Measurements from ENCODE around the gene XKR7. TPM values are rescaled to one million over a fixed set of nuclear protein-coding genes. Genes with fewer than 3 reads are reported as not detected.
A peak's percentile ranks its signal among the peaks of the same experiment; 100 is the strongest.
"Not testable (repeated sequence)": the region's sequence is repeated elsewhere in the genome, so short reads cannot be mapped to it uniquely, and the experiment has no call there.

The XKR7 gene
- total RNA-seq, 1 experiment from 2014 or later: not detected

DNA sequence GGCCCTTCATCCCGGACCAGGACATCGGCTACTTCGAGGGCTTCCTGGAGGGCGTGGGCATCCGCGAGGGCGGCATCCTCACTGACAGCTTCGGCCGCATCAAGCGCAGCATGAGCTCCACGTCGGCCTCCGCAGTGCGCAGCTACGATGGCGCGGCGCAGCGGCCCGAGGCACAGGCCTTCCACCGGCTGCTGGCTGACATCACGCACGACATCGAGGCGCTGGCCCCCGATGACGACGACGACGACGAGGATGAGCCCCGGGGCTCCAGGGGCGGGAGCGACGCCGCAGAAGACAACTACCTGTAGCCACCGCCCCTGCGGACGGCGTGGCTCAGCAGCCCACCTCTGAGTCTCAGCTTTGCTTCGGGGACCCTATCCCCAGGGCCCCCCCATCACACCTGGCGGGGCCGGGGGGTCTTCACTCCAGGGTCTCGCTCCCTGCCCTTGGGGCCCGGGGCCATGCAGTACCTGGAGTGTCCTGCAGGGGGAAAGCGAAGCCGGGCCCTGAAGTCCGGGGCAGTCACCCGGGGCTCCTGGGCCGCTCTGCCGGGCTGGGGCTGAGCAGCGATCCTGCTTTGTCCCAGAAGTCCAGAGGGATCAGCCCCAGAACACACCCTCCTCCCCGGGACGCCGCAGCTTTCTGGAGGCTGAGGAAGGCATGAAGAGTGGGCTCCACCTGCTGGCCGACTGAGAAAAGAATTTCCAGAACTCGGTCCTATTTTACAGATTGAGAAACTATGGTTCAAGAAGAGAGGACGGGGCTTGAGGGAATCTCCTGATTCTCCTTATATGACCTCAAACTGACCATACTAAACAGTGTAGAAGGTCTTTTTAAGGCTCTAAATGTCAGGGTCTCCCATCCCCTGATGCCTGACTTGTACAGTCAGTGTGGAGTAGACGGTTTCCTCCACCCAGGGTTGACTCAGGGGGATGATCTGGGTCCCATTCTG is 63.3 kb downstream of the XKR7 start:
- ATAC-seq (peak; percentile 99), DNase-seq (peak; percentile 84)
- no peaks in the 10 kb centered on the region for H4K20me1 ChIP-seq (ENCODE audit: low read length)
- H3K27me3 ChIP-seq (ENCODE audit: low read length): peaks cover 47% of the 10 kb centered on the region
- intact Hi-C loops (cut with micrococcal nuclease): loop anchor here (1.0 to 5.0 kb wide), 3 partner anchors 79 to 209 kb away; partner anchors contain the start of gene PDRG1
- no peaks in the 10 kb centered on the region for H3K4me1 ChIP-seq (ENCODE audit: insufficient read depth, low read length)
- H3K9me2 ChIP-seq (replicated peaks; ENCODE audit: low read length): no peaks in the 10 kb centered on the region
- ChIA-PET CTCF (interaction anchor here (0.7 kb wide), 2 partner anchors 24 to 178 kb away, joined by 3 to 6 read pairs; no protein-coding TSS in a partner anchor), POLR2A (ENCODE audit: unreplicated experiment) (no interaction called here)
- peak overlapping the region; percentile 15 for H2AFZ ChIP-seq (ENCODE audit: low read length)
- no peaks in the 10 kb centered on the region for H3F3A ChIP-seq (ENCODE audit: low read length, unreplicated experiment)
- BruUV-seq (replicated peaks): no TSS peak
- no peaks in the 10 kb centered on the region for H3K36me3 ChIP-seq (ENCODE audit: low read depth, low read length)
- no peak overlapping the region; the same call in 1 of the 2 replicates for H3K4me3 ChIP-seq (ENCODE audit: low read length)
- H3K27ac ChIP-seq (ENCODE audit: low read length): no peak overlapping the region
- H3K79me2 ChIP-seq (ENCODE audit: low read length): no peaks in the 10 kb centered on the region
- H3K9ac ChIP-seq (ENCODE audit: low read length): no peak overlapping the region
- H3K9me3 ChIP-seq (ENCODE audit: low read length): no peaks in the 10 kb centered on the region
- H3K4me2 ChIP-seq (ENCODE audit: low read length): peak overlapping the region; percentile 42
- no peak for TF ChIP-seq EZH2 (IDR thresholded peaks at IDR 0.05; ENCODE audit: low read length, unreplicated experiment)
- TF ChIP-seq EZH2phosphoT487 (IDR thresholded peaks at IDR 0.05; ENCODE audit: borderline replicate concordance, low read length): no peak
- TF ChIP-seq, protein P1, sequence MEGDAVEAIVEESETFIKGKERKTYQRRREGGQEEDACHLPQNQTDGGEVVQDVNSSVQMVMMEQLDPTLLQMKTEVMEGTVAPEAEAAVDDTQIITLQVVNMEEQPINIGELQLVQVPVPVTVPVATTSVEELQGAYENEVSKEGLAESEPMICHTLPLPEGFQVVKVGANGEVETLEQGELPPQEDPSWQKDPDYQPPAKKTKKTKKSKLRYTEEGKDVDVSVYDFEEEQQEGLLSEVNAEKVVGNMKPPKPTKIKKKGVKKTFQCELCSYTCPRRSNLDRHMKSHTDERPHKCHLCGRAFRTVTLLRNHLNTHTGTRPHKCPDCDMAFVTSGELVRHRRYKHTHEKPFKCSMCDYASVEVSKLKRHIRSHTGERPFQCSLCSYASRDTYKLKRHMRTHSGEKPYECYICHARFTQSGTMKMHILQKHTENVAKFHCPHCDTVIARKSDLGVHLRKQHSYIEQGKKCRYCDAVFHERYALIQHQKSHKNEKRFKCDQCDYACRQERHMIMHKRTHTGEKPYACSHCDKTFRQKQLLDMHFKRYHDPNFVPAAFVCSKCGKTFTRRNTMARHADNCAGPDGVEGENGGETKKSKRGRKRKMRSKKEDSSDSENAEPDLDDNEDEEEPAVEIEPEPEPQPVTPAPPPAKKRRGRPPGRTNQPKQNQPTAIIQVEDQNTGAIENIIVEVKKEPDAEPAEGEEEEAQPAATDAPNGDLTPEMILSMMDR (conservative IDR thresholded peaks at IDR 0.05; ENCODE audit: low read depth, low read length): peak; percentile 94

DNA sequence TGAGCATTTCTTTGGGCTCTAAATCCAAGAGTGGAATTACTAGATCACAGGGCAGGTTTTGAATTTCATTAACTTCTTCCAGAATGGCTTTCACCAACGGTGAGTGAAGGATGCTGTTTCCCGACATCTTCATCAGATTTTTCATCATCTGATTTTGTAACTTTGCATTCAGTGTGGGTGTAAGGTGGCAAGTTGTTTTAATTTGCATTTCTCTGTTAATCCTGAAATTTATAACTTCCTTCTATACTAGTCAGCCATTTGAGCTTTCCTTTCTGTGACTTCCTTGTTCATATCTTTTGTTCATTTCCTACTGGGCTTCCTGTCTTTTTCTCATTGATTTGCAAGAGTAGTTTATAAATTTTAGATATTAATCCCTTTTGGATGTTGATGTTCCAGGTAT is 65.4 kb downstream of the XKR7 start:
- Histone ChIP-seq H3K9me2 (replicated peaks; ENCODE audit: low read length) (no peaks in the 10 kb centered on the region), H3K4me2 (ENCODE audit: low read length) (no peak overlapping the region), H3K9ac (ENCODE audit: low read length) (no peak overlapping the region), H3K36me3 (ENCODE audit: low read depth, low read length) (no peaks in the 10 kb centered on the region), H3K79me2 (ENCODE audit: low read length) (no peaks in the 10 kb centered on the region), H3K9me3 (ENCODE audit: low read length) (no peaks in the 10 kb centered on the region), H3K27ac (ENCODE audit: low read length) (no peak overlapping the region), H2AFZ (ENCODE audit: low read length) (no peak overlapping the region), H3K4me3 (ENCODE audit: low read length) (no peak overlapping the region), H4K20me1 (ENCODE audit: low read length) (no peaks in the 10 kb centered on the region), H3F3A (ENCODE audit: low read length, unreplicated experiment) (no peaks in the 10 kb centered on the region), H3K27me3 (ENCODE audit: low read length) (peaks cover 59% of the 10 kb centered on the region), H3K4me1 (ENCODE audit: insufficient read depth, low read length) (no peaks in the 10 kb centered on the region)
- intact Hi-C loops (cut with micrococcal nuclease): loop anchor here (5.0 kb wide), 1 partner anchor 81 kb away; the partner anchor contains the start of gene PDRG1
- no peak for ATAC-seq
- DNase-seq: no peak
- BruUV-seq (replicated peaks): no TSS peak
- CTCF ChIA-PET: no interaction called here
- TF ChIP-seq, protein P1 (conservative IDR thresholded peaks at IDR 0.05; ENCODE audit: low read depth, low read length): no peak
- no peak for TF ChIP-seq EZH2 (IDR thresholded peaks at IDR 0.05; ENCODE audit: low read length, unreplicated experiment)
- TF ChIP-seq EZH2phosphoT487 (IDR thresholded peaks at IDR 0.05; ENCODE audit: borderline replicate concordance, low read length): no peak
- POLR2A ChIA-PET (ENCODE audit: unreplicated experiment): no interaction called here

DNA sequence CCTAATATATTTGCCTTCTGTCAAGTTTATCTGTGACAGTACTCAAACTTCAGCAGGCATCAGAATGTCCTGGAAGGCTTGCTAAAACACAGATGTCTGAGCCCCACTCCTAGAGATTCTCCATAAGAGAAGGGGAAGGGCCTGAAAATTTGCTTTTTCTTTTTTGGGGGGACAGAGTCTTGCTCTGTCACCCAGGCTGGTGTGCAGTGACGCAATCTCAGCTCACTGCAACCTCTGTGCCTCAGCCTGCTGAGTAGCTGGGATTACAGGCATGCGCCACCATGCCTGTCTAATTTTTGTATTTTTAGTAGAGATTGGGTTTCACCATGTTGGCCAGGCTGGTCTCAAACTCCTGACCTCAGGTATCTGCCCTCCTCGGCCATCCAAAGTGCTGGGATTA is 65.8 kb downstream of the XKR7 start:
- intact Hi-C loops (cut with micrococcal nuclease): loop anchor here (5.0 kb wide), 1 partner anchor 81 kb away; the partner anchor contains the start of gene PDRG1

More for the DNA sequence above, 65.8 kb downstream of the XKR7 start:
- DNase-seq; H3K9me3 ChIP-seq (ENCODE audit: low read length); POLR2A ChIA-PET (ENCODE audit: unreplicated experiment); H3K9ac ChIP-seq (ENCODE audit: low read length); CTCF ChIA-PET; H3K27ac ChIP-seq (ENCODE audit: low read length); H3K4me1 ChIP-seq (ENCODE audit: insufficient read depth, low read length); H3K36me3 ChIP-seq (ENCODE audit: low read depth, low read length); H3F3A ChIP-seq (ENCODE audit: low read length, unreplicated experiment); ATAC-seq; H3K4me2 ChIP-seq (ENCODE audit: low read length); H4K20me1 ChIP-seq (ENCODE audit: low read length); BruUV-seq (replicated peaks); H2AFZ ChIP-seq (ENCODE audit: low read length); H3K9me2 ChIP-seq (replicated peaks; ENCODE audit: low read length); H3K4me3 ChIP-seq (ENCODE audit: low read length); H3K79me2 ChIP-seq (ENCODE audit: low read length): not testable (repeated sequence)
- H3K27me3 ChIP-seq (ENCODE audit: low read length): peaks cover 62% of the 10 kb centered on the region

All from PC-3 (cell line).